K562 (cell line): ENCODE measurements around the gene CATSPER3. TPM values are rescaled to one million over a fixed set of nuclear protein-coding genes. Genes with fewer than 3 reads are reported as not detected.
A peak's percentile ranks its signal among the peaks of the same experiment; 100 is the strongest.

Experiments
- ATAC-seq: fragments of 200-7000 bp; cut with Tn5 transposase; 3 replicates; pipeline ENCODE4 v1.9.1; 2020; ENCODE audit warnings: moderate library complexity
- BruUV-seq: library from RNA; stranded (reverse); fragments of 400-500 nt; replicated peaks from 2 replicates; lab custom pipeline; 2021; lab: Mats Ljungman, UMichigan
- CTCF ChIA-PET: fragments of 300-600 bp; formaldehyde crosslinking; extraction: SDS; loops from one replicate; lab custom pipeline; 2021; ENCODE audit warnings: low intra/inter-chr PET ratio; lab: Yijun Ruan, JAX
- POLR2A ChIA-PET: fragments of 300-600, 350-650 bp; sonication (Branson Sonifier 250); formaldehyde crosslinking; extraction: SDS; loops from one replicate; lab custom pipeline; 2021; ENCODE audit warnings: antibody characterized with exemption, inconsistent platforms; lab: Yijun Ruan, JAX
- DNase-seq, 4 experiments: peaks; one replicate each; pipeline versions ENCODE4 v3.0.0 to v3.0.0-alpha.2; 2011 to 2018; ENCODE audit warnings: low spot score in 3 of 4, mixed read lengths in 3 of 4; ENCODE audit errors: extremely low read depth in 1 of 4
- FAIRE-seq: peaks from 2 replicates; lab custom pipeline; 2011; peaks lifted over from hg19 to GRCh38; lab: Jason Lieb, UNC
- H2AFZ ChIP-seq: 2 replicates; pipeline ENCODE4 v1.6.0; 2011; ENCODE audit warnings: low read depth, low read length, control low read depth, inconsistent platforms
- H3K27ac ChIP-seq: fragments of 200-600 bp; 3 replicates; pipeline ENCODE4 v1.8.0; 2011; ENCODE audit warnings: low read depth, mild to moderate bottlenecking, control low read depth, inconsistent platforms, low read length, moderate library complexity, mixed read lengths; ENCODE audit errors: extremely low read depth
- H3K27me3 ChIP-seq, 2 experiments: fragments of 300-600 bp in 1 of 2; 2 replicates in 1 of 2; 3 replicates in 1 of 2; pipeline versions ENCODE4 v1.6.0 to v1.8.0; 2011; ENCODE audit warnings: inconsistent platforms in 2 of 2, low read length in 2 of 2, mild to moderate bottlenecking in 1 of 2, mixed read lengths in 1 of 2, moderate library complexity in 1 of 2; ENCODE audit not compliant: control insufficient read depth in 2 of 2, insufficient read depth in 2 of 2
- H3K36me3 ChIP-seq: fragments of 300-600 bp; 3 replicates; pipeline ENCODE4 v1.8.0; 2011; ENCODE audit warnings: mild to moderate bottlenecking, low read length, inconsistent platforms; ENCODE audit not compliant: control insufficient read depth, insufficient read depth
- H3K4me1 ChIP-seq, 2 experiments: fragments of 200-600 bp in 1 of 2; replicated peaks in 1 of 2; 2 replicates in 1 of 2; 3 replicates in 1 of 2; pipeline versions ENCODE4 v1.5.1 to v1.8.0; 2011; ENCODE audit warnings: inconsistent platforms in 2 of 2, low read length in 2 of 2, mild to moderate bottlenecking in 1 of 2, mixed read lengths in 1 of 2, moderate library complexity in 1 of 2; ENCODE audit not compliant: control insufficient read depth in 2 of 2, insufficient read depth in 2 of 2
- H3K4me2 ChIP-seq: 2 replicates; pipeline ENCODE4 v1.6.1; 2011; ENCODE audit warnings: low read length, control low read depth, inconsistent platforms, mixed read lengths; ENCODE audit not compliant: insufficient read depth
- H3K4me3 ChIP-seq: fragments of 200-600 bp; sonication (generic), shearing (Covaris generic); 2 replicates; pipeline ENCODE4 v1.5.1; 2016; ENCODE audit warnings: control low read depth, inconsistent platforms
- H3K79me2 ChIP-seq: fragments of 200-600 bp; 3 replicates; pipeline ENCODE4 v1.8.0; 2011; ENCODE audit warnings: low read length, inconsistent platforms; ENCODE audit not compliant: control insufficient read depth, insufficient read depth
- H3K9ac ChIP-seq, 2 experiments: 2 replicates each; pipeline versions ENCODE4 v1.6.0 to v1.6.1; 2011; ENCODE audit warnings: low read depth in 2 of 2, low read length in 2 of 2, control low read depth in 1 of 2, inconsistent platforms in 1 of 2, mild to moderate bottlenecking in 1 of 2, mixed read lengths in 1 of 2; ENCODE audit not compliant: insufficient read depth in 1 of 2
- H3K9me1 ChIP-seq: one replicate; pipeline ENCODE4 v1.6.0; 2011; ENCODE audit warnings: inconsistent platforms, mild to moderate bottlenecking, low read length, moderate library complexity; ENCODE audit not compliant: control insufficient read depth, insufficient read depth
- H3K9me3 ChIP-seq: replicated peaks from 2 replicates; pipeline ENCODE4 v1.5.1; 2011; ENCODE audit warnings: low read depth, low read length, inconsistent platforms; ENCODE audit not compliant: control insufficient read depth, insufficient read depth
- H4K20me1 ChIP-seq: replicated peaks from 2 replicates; pipeline ENCODE4 v1.6.1; 2011; ENCODE audit warnings: low read length, inconsistent platforms, mixed read lengths; ENCODE audit not compliant: control insufficient read depth, insufficient read depth
- CHD1 ChIP-seq: fragments of 200-600 bp; sonication (generic); IDR thresholded peaks from one replicate; pipeline ENCODE4 v1.6.1; 2012; ENCODE audit warnings: mild to moderate bottlenecking, moderate library complexity, low read length, inconsistent platforms
- DLX4 ChIP-seq: fragments of 250-450 bp; sonication (Bioruptor Pico); IDR thresholded peaks from 2 replicates; pipeline ENCODE4 v1.6.1; 2021; ENCODE audit warnings: mild to moderate bottlenecking
- POLR2G ChIP-seq: fragments of 200-400 bp; formaldehyde crosslinking; IDR thresholded peaks from 2 replicates; pipeline ENCODE4 v1.6.1; 2017; ENCODE audit warnings: low read depth, mild to moderate bottlenecking, antibody characterized with exemption, low read length, moderate library complexity
- PRPF4 ChIP-seq: fragments of 200-400 bp; formaldehyde crosslinking; IDR thresholded peaks from one replicate; pipeline ENCODE4 v1.6.1; 2017; ENCODE audit warnings: low read length, low read depth, mild to moderate bottlenecking; ENCODE audit not compliant: insufficient read depth, poor library complexity, severe bottlenecking
- RBBP5 ChIP-seq: fragments of 200-600 bp; sonication (generic); IDR thresholded peaks from 2 replicates; pipeline ENCODE4 v1.6.1; 2012; ENCODE audit warnings: borderline replicate concordance, mild to moderate bottlenecking, low read length, control low read depth, inconsistent platforms; ENCODE audit not compliant: insufficient read depth, poor library complexity, severe bottlenecking
- RBFOX2 ChIP-seq: fragments of 200-400 bp; formaldehyde crosslinking; IDR thresholded peaks from 2 replicates; pipeline ENCODE4 v1.6.1; 2017; ENCODE audit warnings: low read depth, mild to moderate bottlenecking, low read length, moderate library complexity
- RBM22 ChIP-seq: fragments of 200-400 bp; formaldehyde crosslinking; IDR thresholded peaks from 2 replicates; pipeline ENCODE4 v1.6.1; 2018; ENCODE audit warnings: low read length, low read depth; ENCODE audit not compliant: poor library complexity, severe bottlenecking
- RNF2 ChIP-seq: sonication (generic); IDR thresholded peaks from 2 replicates; pipeline ENCODE4 v1.6.1; 2016
- SNAPC5 ChIP-seq: fragments of 250-450 bp; sonication (Bioruptor Pico); IDR thresholded peaks from 2 replicates; pipeline ENCODE4 v1.8.0; 2021; ENCODE audit warnings: moderate library complexity, mild to moderate bottlenecking, inconsistent platforms
- TFAM ChIP-seq: fragments of 250-450 bp; sonication (Bioruptor Pico); conservative IDR thresholded peaks from 2 replicates; pipeline ENCODE4 v1.5.0; 2021; ENCODE audit warnings: mild to moderate bottlenecking, moderate library complexity
- ZBTB33 ChIP-seq: sonication (generic); formaldehyde crosslinking; IDR thresholded peaks from 2 replicates; pipeline ENCODE4 v1.8.1; 2023; ENCODE audit warnings: mild to moderate bottlenecking, missing genetic modification reagents
- ZFX ChIP-seq: sonication (generic); formaldehyde crosslinking; IDR thresholded peaks from 2 replicates; pipeline ENCODE4 v1.8.0; 2022; ENCODE audit warnings: mild to moderate bottlenecking, missing genetic modification reagents, moderate library complexity
- ZNF253 ChIP-seq: fragments of 250-450 bp; sonication (Bioruptor Pico); conservative IDR thresholded peaks from 2 replicates; pipeline ENCODE4 v1.6.1; 2021; ENCODE audit warnings: mild to moderate bottlenecking
- ZNF668 ChIP-seq: fragments of 250-450 bp; sonication (Bioruptor Pico); IDR thresholded peaks from 2 replicates; pipeline ENCODE4 v1.8.0; 2022; ENCODE audit warnings: mild to moderate bottlenecking, inconsistent platforms
- WGBS: fragments of 100-300 bp; shearing (Covaris generic); methylation state at CpG from one replicate; pipeline ENCODE4 v1.1.6; 2016; ENCODE audit warnings: low coverage, mixed read lengths; ENCODE audit not compliant: insufficient coverage; ENCODE audit errors: missing lambda C conversion rate; 5-methylcytosine and 5-hydroxymethylcytosine counted together
- in situ Hi-C: fragments of 300-500 bp; cut with MboI; formaldehyde crosslinking; loops from 4 replicates; pipeline ENCODE4 v1.15.0; 2018; ENCODE audit warnings: inconsistent platforms, mixed read lengths
- intact Hi-C: fragments of 100-400 bp; cut with micrococcal nuclease; formaldehyde crosslinking; loops from 2 replicates; pipeline ENCODE4 v1.14.2; 2022
- polyA plus RNA-seq, 8 experiments: library from polyadenylated mRNA; depleted of rRNA in 4 of 8; stranded (reverse) in 5 of 8; unstranded in 3 of 8; fragments of >200 nt; fragmentation: Nextera tagmentation in 2 of 8; fragmentation: Illumina TruSeq in 1 of 8; extraction: Ambion mirVana in 2 of 8; extraction: Trizol in 1 of 8; gene quantifications; 2 replicates each; pipeline versions ENCODE4 v1.2.1 to v1.2.3, GENCODE V29; 2011 to 2014; ENCODE audit warnings: inconsistent platforms in 1 of 8, missing spikeins in 1 of 8
- total RNA-seq, 7 experiments: library from RNA; depleted of rRNA in 6 of 7; stranded (reverse); fragments of >200 nt in 6 of 7; fragmentation: Illumina TruSeq in 2 of 7; extraction: Trizol in 2 of 7; gene quantifications; 2 replicates each; pipeline versions ENCODE4 v1.2.1 to v1.2.3, GENCODE V29; 2011 to 2021; ENCODE audit warnings: low replicate concordance in 1 of 7

The CATSPER3 gene
- total and polyA plus RNA-seq, 9 of the 15 experiments (the other 6 are each of a cell fraction or from before 2014, with no cell fraction given) = 0.14 to 1.5 (median 0.49) TPM

GRCh38 chr5:135030956-135031812 lies 63.5 kb downstream of the CATSPER3 start:
- ChIA-PET POLR2A (interaction anchor here (0.9 to 2.4 kb wide), 6 partner anchors 7 to 142 kb away, joined by 3 to 12 read pairs (median 4); partner anchors contain the start of gene PCBD2), CTCF (no interaction called here)
- peaks cover 53% of the 10 kb centered on the region for H3K36me3 ChIP-seq
- FAIRE-seq (no peak), DNase-seq (peak in 1 of 4 experiments; percentile 36), ATAC-seq (no peak)
- peaks cover 16 to 70% of the 10 kb centered on the region in 2 experiments for H3K4me1 ChIP-seq
- H3K27ac ChIP-seq = peak overlapping the region; percentile 98
- H4K20me1 ChIP-seq = peaks cover 7% of the 10 kb centered on the region; the same call in 1 of the 2 replicates
- peak overlapping the region; percentile 96 for H3K4me2 ChIP-seq
- no peak overlapping the region for H2AFZ ChIP-seq
- intact Hi-C loops = loop anchor here (5.0 kb wide), 2 partner anchors 66 to 161 kb away; no protein-coding TSS in a partner anchor
- H3K9me1 ChIP-seq = no peaks in the 10 kb centered on the region
- BruUV-seq = no TSS peak
- H3K79me2 ChIP-seq = peaks cover 80% of the 10 kb centered on the region
- WGBS = 86% methylated on average over 17 of the region's 57 CpGs
- TF ChIP-seq RBM22 = peak; percentile 21
- TF ChIP-seq RBFOX2 = peak; percentile 75
- peak; percentile 68 for TF ChIP-seq POLR2G
- no peak for TF ChIP-seq DLX4 (CRISPR knock-in tag)
- peak; percentile 14; the same call in 1 of the 2 replicates for TF ChIP-seq ZFX (CRISPR knock-in tag)
- TF ChIP-seq RBBP5 = peak; percentile 92
- no peak for TF ChIP-seq RNF2
- no peak for TF ChIP-seq ZNF253 (CRISPR knock-in tag)
- peak; percentile 87 for TF ChIP-seq ZBTB33 (CRISPR knock-in tag)
- peak; percentile 42 for TF ChIP-seq CHD1
- TF ChIP-seq TFAM = no peak
- no peak for TF ChIP-seq SNAPC5
- TF ChIP-seq ZNF668 (CRISPR knock-in tag) = no peak
- peak; percentile 40 for TF ChIP-seq PRPF4
- H3K9ac ChIP-seq = peak overlapping the region; percentile 95 to 99
- no peaks in the 10 kb centered on the region; the same call in 1 of the 2 replicates for H3K9me3 ChIP-seq
- in situ Hi-C loops = no loop called here
- H3K27me3 ChIP-seq = no peaks in the 10 kb centered on the region
- peak overlapping the region; percentile 99 for H3K4me3 ChIP-seq
